GM12891 (cell line): Measurements from ENCODE around the gene HBZ.

Source experiments
- POLR2A ChIP-seq: IDR thresholded peaks from 2 replicates; pipeline ENCODE4 v1.6.1; 2011; ENCODE audit warnings: low read depth, low read length, control low read depth
- POLR2AphosphoS5 ChIP-seq: IDR thresholded peaks from 2 replicates; pipeline ENCODE4 v1.6.1; 2011; ENCODE audit warnings: low read depth, low read length, control low read depth
- TAF1 ChIP-seq: IDR thresholded peaks from 2 replicates; pipeline ENCODE4 v1.6.1; 2011; ENCODE audit warnings: low read depth, low read length, control low read depth

GRCh38 chr16:112153-112840 is 40.1 kb upstream of the HBZ start:
- no peak for TF ChIP-seq POLR2A
- no peak for TF ChIP-seq TAF1
- no peak for TF ChIP-seq POLR2AphosphoS5
